ENCODE measurements around the gene PTPRK. TPM values are rescaled to one million over a fixed set of nuclear protein-coding genes. Genes with fewer than 3 reads are reported as not detected.

Gene PTPRK
- total and polyA plus RNA-seq, 4 donors: 12.1 to 61.2 (median 29.1) TPM

- WGBS: 94% methylated on average over 3 of the region's 3 CpGs
- no peak overlapping the region for H3K4me3 ChIP-seq (ENCODE audit: low read depth in 1 of 3, low read length in 3 of 3)
- peaks cover 0 to 4% (median 0%) of the 10 kb centered on the region in 4 donors for H3K4me1 ChIP-seq (ENCODE audit: control insufficient read depth in 4 of 4, insufficient read depth in 4 of 4, low read length in 3 of 4)
- peaks cover 0 to 3% (median 2%) of the 10 kb centered on the region in 4 donors for H3K36me3 ChIP-seq (ENCODE audit: control insufficient read depth in 4 of 4, insufficient read depth in 3 of 4, low read depth in 1 of 4, low read length in 3 of 4)
- no peak for DNase-seq (ENCODE audit: low spot score)
- H3K27me3 ChIP-seq (ENCODE audit: control insufficient read depth in 4 of 4, insufficient read depth in 4 of 4, low read length in 3 of 4): no peaks in the 10 kb centered on the region
- H3K27ac ChIP-seq (ENCODE audit: low read depth in 1 of 2, low read length in 2 of 2): no peak overlapping the region
- TF ChIP-seq RAD21 (IDR thresholded peaks at IDR 0.05) (no peak), FOXA2 (IDR thresholded peaks at IDR 0.05) (no peak), CTCF (IDR thresholded peaks at IDR 0.05; ENCODE audit: low read depth, low read length, missing input control) (no peak), HNF4G (IDR thresholded peaks at IDR 0.05) (no peak), SP1 (IDR thresholded peaks at IDR 0.05) (no peak), TAF1 (conservative IDR thresholded peaks at IDR 0.05) (no peak), JUND (IDR thresholded peaks at IDR 0.05) (no peak)
- H3K9me3 ChIP-seq (ENCODE audit: control insufficient read depth in 4 of 4, low read length in 3 of 4): no peaks in the 10 kb centered on the region
- H3K9ac ChIP-seq (ENCODE audit: low read depth in 1 of 2, low read length in 2 of 2): no peak overlapping the region
Observed at GRCh38 chr6:128241216-128241615, 279.2 kb downstream of the PTPRK start.

GRCh38 chr6:128240024-128240428 is 280.4 kb downstream of the PTPRK start:
- Histone ChIP-seq H3K36me3 (ENCODE audit: control insufficient read depth in 4 of 4, insufficient read depth in 3 of 4, low read depth in 1 of 4, low read length in 3 of 4) (peaks cover 0 to 3% (median 2%) of the 10 kb centered on the region in 4 donors), H3K27ac (ENCODE audit: low read depth in 1 of 2, low read length in 2 of 2) (no peak overlapping the region), H3K4me1 (ENCODE audit: control insufficient read depth in 4 of 4, insufficient read depth in 4 of 4, low read length in 3 of 4) (peaks cover 0 to 4% (median 0%) of the 10 kb centered on the region in 4 donors), H3K27me3 (ENCODE audit: control insufficient read depth in 4 of 4, insufficient read depth in 4 of 4, low read length in 3 of 4) (no peaks in the 10 kb centered on the region), H3K4me3 (ENCODE audit: low read depth in 1 of 3, low read length in 3 of 3) (no peak overlapping the region), H3K9ac (ENCODE audit: low read depth in 1 of 2, low read length in 2 of 2) (no peak overlapping the region), H3K9me3 (ENCODE audit: control insufficient read depth in 4 of 4, low read length in 3 of 4) (no peaks in the 10 kb centered on the region)
- DNase-seq (ENCODE audit: low spot score): no peak
- TF ChIP-seq FOXA1 (IDR thresholded peaks at IDR 0.05): no peak
- TF ChIP-seq ZBTB33 (IDR thresholded peaks at IDR 0.05): no peak
- no peak for TF ChIP-seq FOXA2 (IDR thresholded peaks at IDR 0.05)
- TF ChIP-seq CTCF (IDR thresholded peaks at IDR 0.05; ENCODE audit: low read depth, low read length, missing input control): no peak
- TF ChIP-seq YY1 (IDR thresholded peaks at IDR 0.05): no peak
- no peak for TF ChIP-seq SP1 (IDR thresholded peaks at IDR 0.05)
- TF ChIP-seq MAX (IDR thresholded peaks at IDR 0.05): no peak
- TF ChIP-seq NR2F2 (IDR thresholded peaks at IDR 0.05): no peak
- no peak for TF ChIP-seq TAF1 (conservative IDR thresholded peaks at IDR 0.05)
- TF ChIP-seq GABPA (IDR thresholded peaks at IDR 0.05 in 1 of 2, conservative IDR thresholded peaks at IDR 0.05 in 1 of 2): no peak
- no peak for TF ChIP-seq JUND (IDR thresholded peaks at IDR 0.05)
- TF ChIP-seq EGR1 (IDR thresholded peaks at IDR 0.05; ENCODE audit: low read depth in 2 of 2): no peak
- no peak for TF ChIP-seq ATF3 (IDR thresholded peaks at IDR 0.05)
- no peak for TF ChIP-seq HNF4A (conservative IDR thresholded peaks at IDR 0.05)
- TF ChIP-seq REST (IDR thresholded peaks at IDR 0.05): no peak
- no peak for TF ChIP-seq RXRA (IDR thresholded peaks at IDR 0.05)
- TF ChIP-seq RAD21 (IDR thresholded peaks at IDR 0.05): no peak
- no peak for TF ChIP-seq HNF4G (IDR thresholded peaks at IDR 0.05)
- WGBS: 72% methylated on average over 3 of the region's 3 CpGs

Data from liver (tissue), 9 donors.